K562 (cell line): ENCODE measurements around the gene BANK1.

ENCODE experiments used
- HMG20B ChIP-seq: fragments of 250-450 bp; sonication (Bioruptor Pico); IDR thresholded peaks from 2 replicates; pipeline ENCODE4 v1.5.0; 2021; ENCODE audit warnings: mild to moderate bottlenecking
- MTF1 ChIP-seq: fragments of 250-450 bp; sonication (Bioruptor Pico); IDR thresholded peaks from 2 replicates; pipeline ENCODE4 v1.9.0; 2021; ENCODE audit warnings: moderate library complexity, mild to moderate bottlenecking, inconsistent platforms, borderline replicate concordance
- PRMT5 ChIP-seq: sonication (generic); formaldehyde crosslinking; IDR thresholded peaks from 2 replicates; pipeline ENCODE4 v1.5.0; 2020; ENCODE audit warnings: missing genetic modification reagents
- ZNF232 ChIP-seq: sonication (generic); formaldehyde crosslinking; IDR thresholded peaks from 2 replicates; pipeline ENCODE4 v1.8.0; 2022; ENCODE audit warnings: mild to moderate bottlenecking, missing genetic modification reagents
- ZNF324 ChIP-seq: fragments of 250-450 bp; sonication (Bioruptor Pico); IDR thresholded peaks from 2 replicates; pipeline ENCODE4 v1.4.0; 2020; ENCODE audit warnings: mild to moderate bottlenecking
- ZZZ3 ChIP-seq: fragments of 450-650 bp; IDR thresholded peaks from 2 replicates; pipeline ENCODE4 v1.6.1; 2016; ENCODE audit warnings: antibody characterized with exemption, mild to moderate bottlenecking, moderate library complexity
- TF ChIP-seq, protein P1 (sequence below): IDR thresholded peaks from 2 replicates; pipeline ENCODE4 v1.6.1; 2016; ENCODE audit warnings: missing genetic modification characterization, missing compliant biosample characterization

DNA sequence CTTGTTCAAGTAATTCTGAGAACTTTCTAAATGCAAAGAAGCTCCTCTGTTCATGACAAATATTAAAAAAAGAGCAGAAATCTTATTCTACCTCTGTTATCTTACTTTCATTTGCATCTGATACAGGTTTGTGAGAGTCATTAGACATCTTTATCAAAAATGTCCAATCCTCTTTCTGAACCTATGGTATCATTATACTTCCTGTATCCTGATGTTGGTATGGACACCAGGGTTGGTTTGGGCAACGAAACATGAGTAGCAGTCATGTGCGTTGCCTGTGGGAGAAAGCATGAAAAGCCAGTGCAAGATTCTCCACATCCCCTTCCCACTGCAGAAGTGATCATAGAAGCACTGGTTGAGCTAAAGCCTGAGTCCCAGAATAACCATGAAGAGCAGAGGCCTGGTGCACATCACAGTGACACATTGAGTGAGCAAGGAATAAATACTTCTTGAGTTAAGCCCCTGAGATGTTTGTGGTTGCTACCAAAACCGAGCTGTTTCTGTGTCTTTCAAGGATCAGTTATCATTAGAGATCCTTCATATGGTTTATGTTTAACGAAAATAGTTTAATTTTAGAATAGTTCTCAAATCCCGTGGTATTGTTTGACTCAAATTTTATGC lies 197.2 kb downstream of the BANK1 start:
- TF ChIP-seq HMG20B (no peak), ZNF232 (CRISPR knock-in tag) (no peak), ZZZ3 (no peak), PRMT5 (CRISPR knock-in tag) (no peak), MTF1 (CRISPR knock-in tag) (no peak), ZNF324 (no peak)
- TF ChIP-seq, protein P1, sequence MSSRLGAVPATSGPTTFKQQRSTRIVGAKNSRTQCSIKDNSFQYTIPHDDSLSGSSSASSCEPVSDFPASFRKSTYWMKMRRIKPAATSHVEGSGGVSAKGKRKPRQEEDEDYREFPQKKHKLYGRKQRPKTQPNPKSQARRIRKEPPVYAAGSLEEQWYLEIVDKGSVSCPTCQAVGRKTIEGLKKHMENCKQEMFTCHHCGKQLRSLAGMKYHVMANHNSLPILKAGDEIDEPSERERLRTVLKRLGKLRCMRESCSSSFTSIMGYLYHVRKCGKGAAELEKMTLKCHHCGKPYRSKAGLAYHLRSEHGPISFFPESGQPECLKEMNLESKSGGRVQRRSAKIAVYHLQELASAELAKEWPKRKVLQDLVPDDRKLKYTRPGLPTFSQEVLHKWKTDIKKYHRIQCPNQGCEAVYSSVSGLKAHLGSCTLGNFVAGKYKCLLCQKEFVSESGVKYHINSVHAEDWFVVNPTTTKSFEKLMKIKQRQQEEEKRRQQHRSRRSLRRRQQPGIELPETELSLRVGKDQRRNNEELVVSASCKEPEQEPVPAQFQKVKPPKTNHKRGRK (tag): no peak
